Measurements from ENCODE around the gene ODF2. TPM values are rescaled to one million over a fixed set of nuclear protein-coding genes. Genes with fewer than 3 reads are reported as not detected.

ODF2 gene
- total and polyA plus RNA-seq, 2 experiments from 2014 or later, result 17.5 to 26.9 TPM

DNA sequence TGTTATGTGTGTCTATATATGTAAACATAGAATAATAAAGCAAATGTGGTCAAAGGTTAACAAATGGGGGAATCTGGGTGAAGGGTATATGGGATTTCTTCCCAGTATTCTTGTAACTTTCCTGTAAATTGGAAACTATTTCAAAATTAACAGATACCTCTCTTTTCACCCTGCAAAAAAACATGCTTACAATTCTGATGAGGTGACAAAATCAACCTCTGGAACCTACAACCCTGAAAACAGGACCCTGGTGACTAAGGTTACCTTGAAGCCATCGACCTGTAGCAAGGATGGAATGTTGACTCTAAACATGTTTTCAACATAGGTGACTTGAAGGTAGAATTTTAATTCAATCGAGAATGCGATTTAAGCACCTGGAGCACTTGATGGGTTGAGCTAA, 90.7 kb downstream of the ODF2 start:
- ATAC-seq (no peak), DNase-seq (ENCODE audit: low spot score) (no peak)
- no peak overlapping the region for H3K27ac ChIP-seq (ENCODE audit: low read depth)
- TF ChIP-seq, protein P1, sequence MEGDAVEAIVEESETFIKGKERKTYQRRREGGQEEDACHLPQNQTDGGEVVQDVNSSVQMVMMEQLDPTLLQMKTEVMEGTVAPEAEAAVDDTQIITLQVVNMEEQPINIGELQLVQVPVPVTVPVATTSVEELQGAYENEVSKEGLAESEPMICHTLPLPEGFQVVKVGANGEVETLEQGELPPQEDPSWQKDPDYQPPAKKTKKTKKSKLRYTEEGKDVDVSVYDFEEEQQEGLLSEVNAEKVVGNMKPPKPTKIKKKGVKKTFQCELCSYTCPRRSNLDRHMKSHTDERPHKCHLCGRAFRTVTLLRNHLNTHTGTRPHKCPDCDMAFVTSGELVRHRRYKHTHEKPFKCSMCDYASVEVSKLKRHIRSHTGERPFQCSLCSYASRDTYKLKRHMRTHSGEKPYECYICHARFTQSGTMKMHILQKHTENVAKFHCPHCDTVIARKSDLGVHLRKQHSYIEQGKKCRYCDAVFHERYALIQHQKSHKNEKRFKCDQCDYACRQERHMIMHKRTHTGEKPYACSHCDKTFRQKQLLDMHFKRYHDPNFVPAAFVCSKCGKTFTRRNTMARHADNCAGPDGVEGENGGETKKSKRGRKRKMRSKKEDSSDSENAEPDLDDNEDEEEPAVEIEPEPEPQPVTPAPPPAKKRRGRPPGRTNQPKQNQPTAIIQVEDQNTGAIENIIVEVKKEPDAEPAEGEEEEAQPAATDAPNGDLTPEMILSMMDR (conservative IDR thresholded peaks at IDR 0.05; ENCODE audit: low read depth in 2 of 2), result no peak
- TF ChIP-seq POLR2AphosphoS5 (IDR thresholded peaks at IDR 0.05; ENCODE audit: low read depth) (no peak), EZH2 (IDR thresholded peaks at IDR 0.05; ENCODE audit: low read depth, unreplicated experiment) (no peak), ZNF331 (CRISPR knock-in tag; IDR thresholded peaks at IDR 0.05; ENCODE audit: low read depth) (no peak), NANOG (IDR thresholded peaks at IDR 0.05; ENCODE audit: borderline replicate concordance) (no peak), EZH2phosphoT487 (IDR thresholded peaks at IDR 0.05; ENCODE audit: unreplicated experiment) (no peak), ZNF114 (CRISPR knock-in tag; IDR thresholded peaks at IDR 0.05) (no peak), STAT1 (IDR thresholded peaks at IDR 0.05; ENCODE audit: unreplicated experiment) (no peak), ETS1 (IDR thresholded peaks at IDR 0.05) (no peak), CREB1 (CRISPR knock-in tag; IDR thresholded peaks at IDR 0.05; ENCODE audit: low read depth) (no peak), JUNB (IDR thresholded peaks at IDR 0.05; ENCODE audit: unreplicated experiment) (no peak)
- TF ChIP-seq, protein P2, sequence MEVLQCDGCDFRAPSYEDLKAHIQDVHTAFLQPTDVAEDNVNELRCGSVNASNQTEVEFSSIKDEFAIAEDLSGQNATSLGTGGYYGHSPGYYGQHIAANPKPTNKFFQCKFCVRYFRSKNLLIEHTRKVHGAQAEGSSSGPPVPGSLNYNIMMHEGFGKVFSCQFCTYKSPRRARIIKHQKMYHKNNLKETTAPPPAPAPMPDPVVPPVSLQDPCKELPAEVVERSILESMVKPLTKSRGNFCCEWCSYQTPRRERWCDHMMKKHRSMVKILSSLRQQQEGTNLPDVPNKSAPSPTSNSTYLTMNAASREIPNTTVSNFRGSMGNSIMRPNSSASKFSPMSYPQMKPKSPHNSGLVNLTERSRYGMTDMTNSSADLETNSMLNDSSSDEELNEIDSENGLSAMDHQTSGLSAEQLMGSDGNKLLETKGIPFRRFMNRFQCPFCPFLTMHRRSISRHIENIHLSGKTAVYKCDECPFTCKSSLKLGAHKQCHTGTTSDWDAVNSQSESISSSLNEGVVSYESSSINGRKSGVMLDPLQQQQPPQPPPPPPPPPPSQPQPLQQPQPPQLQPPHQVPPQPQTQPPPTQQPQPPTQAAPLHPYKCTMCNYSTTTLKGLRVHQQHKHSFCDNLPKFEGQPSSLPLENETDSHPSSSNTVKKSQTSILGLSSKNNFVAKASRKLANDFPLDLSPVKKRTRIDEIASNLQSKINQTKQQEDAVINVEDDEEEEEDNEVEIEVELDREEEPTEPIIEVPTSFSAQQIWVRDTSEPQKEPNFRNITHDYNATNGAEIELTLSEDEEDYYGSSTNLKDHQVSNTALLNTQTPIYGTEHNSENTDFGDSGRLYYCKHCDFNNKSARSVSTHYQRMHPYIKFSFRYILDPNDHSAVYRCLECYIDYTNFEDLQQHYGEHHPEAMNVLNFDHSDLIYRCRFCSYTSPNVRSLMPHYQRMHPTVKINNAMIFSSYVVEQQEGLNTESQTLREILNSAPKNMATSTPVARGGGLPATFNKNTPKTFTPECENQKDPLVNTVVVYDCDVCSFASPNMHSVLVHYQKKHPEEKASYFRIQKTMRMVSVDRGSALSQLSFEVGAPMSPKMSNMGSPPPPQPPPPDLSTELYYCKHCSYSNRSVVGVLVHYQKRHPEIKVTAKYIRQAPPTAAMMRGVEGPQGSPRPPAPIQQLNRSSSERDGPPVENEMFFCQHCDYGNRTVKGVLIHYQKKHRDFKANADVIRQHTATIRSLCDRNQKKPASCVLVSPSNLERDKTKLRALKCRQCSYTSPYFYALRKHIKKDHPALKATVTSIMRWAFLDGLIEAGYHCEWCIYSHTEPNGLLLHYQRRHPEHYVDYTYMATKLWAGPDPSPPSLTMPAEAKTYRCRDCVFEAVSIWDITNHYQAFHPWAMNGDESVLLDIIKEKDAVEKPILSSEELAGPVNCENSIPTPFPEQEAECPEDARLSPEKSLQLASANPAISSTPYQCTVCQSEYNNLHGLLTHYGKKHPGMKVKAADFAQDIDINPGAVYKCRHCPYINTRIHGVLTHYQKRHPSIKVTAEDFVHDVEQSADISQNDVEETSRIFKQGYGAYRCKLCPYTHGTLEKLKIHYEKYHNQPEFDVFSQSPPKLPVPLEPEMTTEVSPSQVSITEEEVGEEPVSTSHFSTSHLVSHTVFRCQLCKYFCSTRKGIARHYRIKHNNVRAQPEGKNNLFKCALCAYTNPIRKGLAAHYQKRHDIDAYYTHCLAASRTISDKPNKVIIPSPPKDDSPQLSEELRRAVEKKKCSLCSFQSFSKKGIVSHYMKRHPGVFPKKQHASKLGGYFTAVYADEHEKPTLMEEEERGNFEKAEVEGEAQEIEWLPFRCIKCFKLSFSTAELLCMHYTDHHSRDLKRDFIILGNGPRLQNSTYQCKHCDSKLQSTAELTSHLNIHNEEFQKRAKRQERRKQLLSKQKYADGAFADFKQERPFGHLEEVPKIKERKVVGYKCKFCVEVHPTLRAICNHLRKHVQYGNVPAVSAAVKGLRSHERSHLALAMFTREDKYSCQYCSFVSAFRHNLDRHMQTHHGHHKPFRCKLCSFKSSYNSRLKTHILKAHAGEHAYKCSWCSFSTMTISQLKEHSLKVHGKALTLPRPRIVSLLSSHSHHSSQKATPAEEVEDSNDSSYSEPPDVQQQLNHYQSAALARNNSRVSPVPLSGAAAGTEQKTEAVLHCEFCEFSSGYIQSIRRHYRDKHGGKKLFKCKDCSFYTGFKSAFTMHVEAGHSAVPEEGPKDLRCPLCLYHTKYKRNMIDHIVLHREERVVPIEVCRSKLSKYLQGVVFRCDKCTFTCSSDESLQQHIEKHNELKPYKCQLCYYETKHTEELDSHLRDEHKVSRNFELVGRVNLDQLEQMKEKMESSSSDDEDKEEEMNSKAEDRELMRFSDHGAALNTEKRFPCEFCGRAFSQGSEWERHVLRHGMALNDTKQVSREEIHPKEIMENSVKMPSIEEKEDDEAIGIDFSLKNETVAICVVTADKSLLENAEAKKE (CRISPR knock-in tag; IDR thresholded peaks at IDR 0.05), result no peak
- TF ChIP-seq, protein P3, sequence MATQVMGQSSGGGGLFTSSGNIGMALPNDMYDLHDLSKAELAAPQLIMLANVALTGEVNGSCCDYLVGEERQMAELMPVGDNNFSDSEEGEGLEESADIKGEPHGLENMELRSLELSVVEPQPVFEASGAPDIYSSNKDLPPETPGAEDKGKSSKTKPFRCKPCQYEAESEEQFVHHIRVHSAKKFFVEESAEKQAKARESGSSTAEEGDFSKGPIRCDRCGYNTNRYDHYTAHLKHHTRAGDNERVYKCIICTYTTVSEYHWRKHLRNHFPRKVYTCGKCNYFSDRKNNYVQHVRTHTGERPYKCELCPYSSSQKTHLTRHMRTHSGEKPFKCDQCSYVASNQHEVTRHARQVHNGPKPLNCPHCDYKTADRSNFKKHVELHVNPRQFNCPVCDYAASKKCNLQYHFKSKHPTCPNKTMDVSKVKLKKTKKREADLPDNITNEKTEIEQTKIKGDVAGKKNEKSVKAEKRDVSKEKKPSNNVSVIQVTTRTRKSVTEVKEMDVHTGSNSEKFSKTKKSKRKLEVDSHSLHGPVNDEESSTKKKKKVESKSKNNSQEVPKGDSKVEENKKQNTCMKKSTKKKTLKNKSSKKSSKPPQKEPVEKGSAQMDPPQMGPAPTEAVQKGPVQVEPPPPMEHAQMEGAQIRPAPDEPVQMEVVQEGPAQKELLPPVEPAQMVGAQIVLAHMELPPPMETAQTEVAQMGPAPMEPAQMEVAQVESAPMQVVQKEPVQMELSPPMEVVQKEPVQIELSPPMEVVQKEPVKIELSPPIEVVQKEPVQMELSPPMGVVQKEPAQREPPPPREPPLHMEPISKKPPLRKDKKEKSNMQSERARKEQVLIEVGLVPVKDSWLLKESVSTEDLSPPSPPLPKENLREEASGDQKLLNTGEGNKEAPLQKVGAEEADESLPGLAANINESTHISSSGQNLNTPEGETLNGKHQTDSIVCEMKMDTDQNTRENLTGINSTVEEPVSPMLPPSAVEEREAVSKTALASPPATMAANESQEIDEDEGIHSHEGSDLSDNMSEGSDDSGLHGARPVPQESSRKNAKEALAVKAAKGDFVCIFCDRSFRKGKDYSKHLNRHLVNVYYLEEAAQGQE (IDR thresholded peaks at IDR 0.05; ENCODE audit: unreplicated experiment), result no peak
- peaks cover 6% of the 10 kb centered on the region for H3F3A ChIP-seq (replicated peaks; ENCODE audit: low read depth)
- Mint-ChIP-seq H3K27me3 (ENCODE audit: insufficient read depth, low read depth, poor library complexity) (peaks cover 4% of the 10 kb centered on the region), H3K4me1 (peaks cover 9% of the 10 kb centered on the region), H3K36me3 (ENCODE audit: low read depth) (no peaks in the 10 kb centered on the region), H3K9me3 (no peaks in the 10 kb centered on the region), H3K27ac (no peak overlapping the region), H3K4me3 (no peak overlapping the region)
- no peak overlapping the region for H3K4me2 ChIP-seq
- peaks cover 12% of the 10 kb centered on the region; the same call in 1 of the 2 replicates for H3K27me3 ChIP-seq (ENCODE audit: insufficient read depth)
- no peaks in the 10 kb centered on the region for H3K36me3 ChIP-seq (ENCODE audit: insufficient read depth)
- H3K4me3 ChIP-seq, result no peak overlapping the region
- H4K20me1 ChIP-seq (replicated peaks; ENCODE audit: insufficient read depth), result no peaks in the 10 kb centered on the region; the same call in 1 of the 2 replicates
- no peak overlapping the region for H2AFZ ChIP-seq
- H3K9me2 ChIP-seq (ENCODE audit: insufficient read depth), result no peaks in the 10 kb centered on the region
- H3K79me2 ChIP-seq (replicated peaks; ENCODE audit: insufficient read depth), result no peaks in the 10 kb centered on the region
- H3K4me1 ChIP-seq (ENCODE audit: insufficient read depth), result peaks cover 14% of the 10 kb centered on the region

Data from GM23338 (cell line).